Glomerular visceral epithelial cell (primary cell): ENCODE data around the gene EPS8L3.
A peak's percentile ranks its signal among the peaks of the same experiment; 100 is the strongest.
"Not testable (repeated sequence)": the region's sequence is repeated elsewhere in the genome, so short reads cannot be mapped to it uniquely, and the experiment has no call there.

Experiments
- DNase-seq: peaks from one replicate; pipeline ENCODE4 v3.0.0-alpha.2; 2016; ENCODE audit errors: extremely low spot score

Gene EPS8L3

GRCh38 chr1:109763646-109764415 is at the start of gene EPS8L3:
EPS8L3 (minus strand) TSS chr1:109763923; CDS start chr1:109761749, 2,174 bp downstream.
- no peak for DNase-seq

GRCh38 chr1:109812691-109813393 is 49.1 kb upstream of the EPS8L3 start:
- no peak for DNase-seq

GRCh38 chr1:109808703-109809102 is 45.0 kb upstream of the EPS8L3 start:
- DNase-seq, result no peak

- peak; percentile 73 for DNase-seq
These were observed 44.3 kb upstream of the EPS8L3 start for GRCh38 chr1:109807822-109808680.

- DNase-seq, result no peak
These were observed 43.7 kb upstream of the EPS8L3 start for GRCh38 chr1:109807402-109807801.

- DNase-seq, result no peak
These were observed 43.1 kb upstream of the EPS8L3 start for GRCh38 chr1:109806733-109807400.

GRCh38 chr1:109805486-109806165 is 41.9 kb upstream of the EPS8L3 start:
- DNase-seq, result no peak

- DNase-seq, result no peak
These were observed 40.9 kb upstream of the EPS8L3 start for GRCh38 chr1:109804660-109805059.

- DNase-seq, result no peak
These were observed 40.2 kb upstream of the EPS8L3 start for GRCh38 chr1:109803901-109804331.

GRCh38 chr1:109802901-109803561 is 39.3 kb upstream of the EPS8L3 start:
- DNase-seq, result no peak

- no peak for DNase-seq
These were observed 38.6 kb upstream of the EPS8L3 start for GRCh38 chr1:109802136-109802900.

- no peak for DNase-seq
These were observed 38.0 kb upstream of the EPS8L3 start for GRCh38 chr1:109801791-109802135.

- DNase-seq, result no peak
These were observed 36.6 kb upstream of the EPS8L3 start for GRCh38 chr1:109800291-109800690.

- no peak for DNase-seq
These were observed 35.7 kb upstream of the EPS8L3 start for GRCh38 chr1:109799445-109799844.

- DNase-seq, result not testable (repeated sequence)
These were observed 33.5 kb upstream of the EPS8L3 start for GRCh38 chr1:109797303-109797595.

- no peak for DNase-seq
These were observed 33.0 kb upstream of the EPS8L3 start for GRCh38 chr1:109796484-109797302.

GRCh38 chr1:109794319-109795132 is 30.8 kb upstream of the EPS8L3 start:
- no peak for DNase-seq
